Activated T-helper 9 cell treated with anti-CD3 and anti-CD28 coated beads, Interleukin-2, amount 50 U/mL, for 16 hours (primary cell): ENCODE data around the gene RFX1.
A peak's percentile ranks its signal among the peaks of the same experiment; 100 is the strongest.

Experiments
- DNase-seq: peaks from one replicate; pipeline ENCODE4 v3.0.0-alpha.2; 2020; ENCODE audit warnings: low read depth

Gene RFX1

GRCh38 chr19:13995878-13996765, 10.0 kb downstream of the RFX1 start:
- no peak for DNase-seq

GRCh38 chr19:13995017-13995728, 10.9 kb downstream of the RFX1 start:
- DNase-seq, result no peak

- no peak for DNase-seq
Measured at GRCh38 chr19:13993590-13994300, 12.4 kb downstream of the RFX1 start.

GRCh38 chr19:13992025-13992424, 14.1 kb downstream of the RFX1 start:
- no peak for DNase-seq

GRCh38 chr19:13990085-13990484, 16.0 kb downstream of the RFX1 start:
- DNase-seq, result no peak

- DNase-seq, result no peak
Measured at GRCh38 chr19:13989487-13989886, 16.6 kb downstream of the RFX1 start.

GRCh38 chr19:13987101-13987890, 18.8 kb downstream of the RFX1 start:
- no peak for DNase-seq

GRCh38 chr19:13986348-13986904, 19.7 kb downstream of the RFX1 start:
- peak; percentile 96 for DNase-seq

GRCh38 chr19:13985771-13986347, 20.3 kb downstream of the RFX1 start:
- DNase-seq, result peak; percentile 16

- no peak for DNase-seq
Measured at GRCh38 chr19:13984875-13985741, 21.0 kb downstream of the RFX1 start.

GRCh38 chr19:13984186-13984585, 21.9 kb downstream of the RFX1 start:
- DNase-seq, result no peak

GRCh38 chr19:13983213-13983889, 22.8 kb downstream of the RFX1 start:
- DNase-seq, result no peak

- no peak for DNase-seq
Measured at GRCh38 chr19:13982773-13983172, 23.3 kb downstream of the RFX1 start.

GRCh38 chr19:13981988-13982501, 24.1 kb downstream of the RFX1 start:
- DNase-seq, result no peak

GRCh38 chr19:13981467-13981866, 24.7 kb downstream of the RFX1 start:
- no peak for DNase-seq

- no peak for DNase-seq
Measured at GRCh38 chr19:13981021-13981420, 25.1 kb downstream of the RFX1 start.

- DNase-seq, result no peak
Measured at GRCh38 chr19:13980340-13980739, 25.8 kb downstream of the RFX1 start.

GRCh38 chr19:13979686-13980085, 26.4 kb downstream of the RFX1 start:
- DNase-seq, result no peak

- DNase-seq, result no peak
Measured at GRCh38 chr19:13979244-13979615, 26.9 kb downstream of the RFX1 start.
